Activated CD4-positive, CD25-positive, alpha-beta regulatory T cell treated with anti-CD3 and anti-CD28 coated beads, Interleukin-2, amount 50 U/mL, for 72 hours (primary cell): ENCODE results near the gene DGKE.

ENCODE experiments used
- DNase-seq: peaks from one replicate; pipeline ENCODE4 v3.0.0; 2021

DGKE gene

GRCh38 chr17:56833809-56834379, at the start of gene DGKE, which contains the start of gene C17orf67:
Gene DGKE (plus strand): TSS chr17:56834151. CDS start chr17:56834796, 645 bp downstream.
Gene C17orf67 (minus strand): TSS chr17:56833920. CDS start chr17:56815810, 18,110 bp downstream.
- peak; percentile 98 for DNase-seq

GRCh38 chr17:56785405-56785804, 48.5 kb upstream of the DGKE start:
- no peak for DNase-seq

- no peak for DNase-seq
Observed at GRCh38 chr17:56785997-56786680, 47.8 kb upstream of the DGKE start.

- peak; percentile 49 for DNase-seq
Observed at GRCh38 chr17:56786989-56787482, 46.9 kb upstream of the DGKE start.

GRCh38 chr17:56792267-56792666, 41.7 kb upstream of the DGKE start:
- no peak for DNase-seq

GRCh38 chr17:56793531-56793930, 40.4 kb upstream of the DGKE start:
- DNase-seq: no peak

- DNase-seq: no peak
Observed at GRCh38 chr17:56793957-56794356, 40.0 kb upstream of the DGKE start.

GRCh38 chr17:56795221-56795865, 38.6 kb upstream of the DGKE start:
- DNase-seq: no peak

GRCh38 chr17:56796536-56796935, 37.4 kb upstream of the DGKE start:
- DNase-seq: no peak

- no peak for DNase-seq
Observed at GRCh38 chr17:56798916-56799315, 35.0 kb upstream of the DGKE start.

GRCh38 chr17:56801459-56802178, 32.3 kb upstream of the DGKE start:
- DNase-seq: no peak

- no peak for DNase-seq
Observed at GRCh38 chr17:56803071-56803470, 30.9 kb upstream of the DGKE start.

- DNase-seq: no peak
Observed at GRCh38 chr17:56804454-56804853, 29.5 kb upstream of the DGKE start.

- DNase-seq: no peak
Observed at GRCh38 chr17:56806949-56807348, 27.0 kb upstream of the DGKE start.

- DNase-seq: no peak
Observed at GRCh38 chr17:56807723-56808122, 26.2 kb upstream of the DGKE start.

GRCh38 chr17:56808503-56808902, 25.4 kb upstream of the DGKE start:
- DNase-seq: no peak

GRCh38 chr17:56809106-56809819, 24.7 kb upstream of the DGKE start:
- no peak for DNase-seq

- no peak for DNase-seq
Observed at GRCh38 chr17:56809820-56810179, 24.2 kb upstream of the DGKE start.

GRCh38 chr17:56810343-56810742, 23.6 kb upstream of the DGKE start:
- DNase-seq: no peak

GRCh38 chr17:56810891-56811775, 22.8 kb upstream of the DGKE start:
- DNase-seq: no peak

- DNase-seq: no peak
Observed at GRCh38 chr17:56812901-56813388, 21.0 kb upstream of the DGKE start.

- DNase-seq: no peak
Observed at GRCh38 chr17:56815711-56816110, 18.2 kb upstream of the DGKE start.
